GM18511 (cell line): ENCODE data around the gene IRF2.
"Not testable (repeated sequence)": the region's sequence is repeated elsewhere in the genome, so short reads cannot be mapped to it uniquely, and the experiment has no call there.

Source experiments
- ATAC-seq: cut with Tn5 transposase; IDR thresholded peaks from one replicate; pipeline ENCODE4 v1.9.1; 2021; ENCODE audit warnings: mild to moderate bottlenecking, moderate library complexity; ENCODE audit not compliant: unreplicated experiment

IRF2 gene

GRCh38 chr4:184395451-184395917 lies 78.9 kb downstream of the IRF2 start:
- ATAC-seq: peak; percentile 10

- ATAC-seq: no peak
These were observed 81.4 kb downstream of the IRF2 start for GRCh38 chr4:184392748-184393559.

- no peak for ATAC-seq
These were observed 82.0 kb downstream of the IRF2 start for GRCh38 chr4:184392316-184392715.

DNA sequence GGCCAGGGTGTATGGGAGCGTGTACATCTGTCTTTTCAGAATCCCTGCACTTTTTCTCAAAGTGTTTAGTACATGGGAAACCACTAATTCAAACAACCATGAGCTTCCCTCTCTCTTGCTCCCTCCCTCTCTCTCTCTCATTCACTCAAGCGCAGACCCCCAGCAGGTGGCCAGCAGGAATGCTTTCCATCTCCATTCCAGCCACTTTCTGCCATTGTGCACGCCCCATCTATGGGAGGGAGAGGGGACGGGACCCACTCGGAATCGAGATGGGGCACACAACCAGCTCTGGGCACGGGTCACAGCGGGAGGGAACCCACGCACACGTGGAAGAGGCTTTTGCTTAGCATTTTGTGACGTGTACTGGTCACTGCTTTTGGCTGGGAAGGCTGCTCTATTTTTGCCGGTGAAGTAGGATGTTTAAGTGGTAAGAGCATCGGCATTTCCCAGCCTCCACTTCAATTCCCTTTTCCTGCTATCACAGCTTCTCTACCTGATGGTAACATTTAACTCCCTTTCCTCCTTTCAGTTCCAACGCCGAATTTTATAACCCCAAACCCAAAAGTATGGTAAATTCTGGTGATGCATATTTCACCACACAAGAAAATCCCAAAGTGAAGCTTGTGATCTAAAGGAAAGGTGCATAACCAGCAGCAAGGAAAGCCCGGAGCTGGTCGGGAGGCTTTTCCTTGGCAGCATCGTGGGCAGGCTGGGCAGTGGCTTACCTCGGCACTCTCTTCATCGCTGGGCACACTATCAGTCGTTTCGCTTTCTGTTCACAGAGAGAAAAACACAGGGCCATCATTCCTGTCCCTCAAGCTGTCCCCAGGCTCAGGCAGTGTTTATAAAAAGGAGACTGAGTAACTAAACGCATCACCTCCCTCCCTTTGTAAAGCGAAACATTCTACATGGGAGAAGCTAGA lies 84.1 kb downstream of the IRF2 start:
- no peak for ATAC-seq

GRCh38 chr4:184388106-184388505 lies 86.2 kb downstream of the IRF2 start:
- ATAC-seq: no peak

- ATAC-seq: no peak
These were observed 87.0 kb downstream of the IRF2 start for GRCh38 chr4:184387351-184387750.

DNA sequence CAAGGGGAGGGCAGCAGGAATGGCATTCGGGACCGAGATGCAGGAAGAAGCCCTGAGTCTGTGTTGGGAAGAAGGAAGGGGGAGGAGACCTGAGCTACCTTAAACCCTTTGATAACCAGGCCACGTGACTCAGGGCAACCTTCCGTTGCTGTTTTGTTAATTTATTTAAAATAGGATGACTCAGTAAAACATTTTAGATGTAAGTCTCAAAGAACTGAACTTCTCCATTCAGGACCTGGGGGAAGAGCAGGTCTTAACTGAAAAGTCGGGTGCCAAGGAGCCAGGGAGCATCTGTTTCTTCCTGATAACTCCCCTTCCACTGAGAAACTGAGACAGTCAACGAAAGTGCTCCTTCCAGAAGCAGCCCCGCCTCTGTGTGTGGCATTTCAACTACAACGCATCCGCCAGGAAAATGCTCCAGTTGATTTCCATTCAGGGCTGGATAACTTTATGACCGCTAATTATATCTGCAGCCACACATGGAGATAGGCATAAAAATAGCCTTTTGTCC lies 88.0 kb downstream of the IRF2 start:
- no peak for ATAC-seq

DNA sequence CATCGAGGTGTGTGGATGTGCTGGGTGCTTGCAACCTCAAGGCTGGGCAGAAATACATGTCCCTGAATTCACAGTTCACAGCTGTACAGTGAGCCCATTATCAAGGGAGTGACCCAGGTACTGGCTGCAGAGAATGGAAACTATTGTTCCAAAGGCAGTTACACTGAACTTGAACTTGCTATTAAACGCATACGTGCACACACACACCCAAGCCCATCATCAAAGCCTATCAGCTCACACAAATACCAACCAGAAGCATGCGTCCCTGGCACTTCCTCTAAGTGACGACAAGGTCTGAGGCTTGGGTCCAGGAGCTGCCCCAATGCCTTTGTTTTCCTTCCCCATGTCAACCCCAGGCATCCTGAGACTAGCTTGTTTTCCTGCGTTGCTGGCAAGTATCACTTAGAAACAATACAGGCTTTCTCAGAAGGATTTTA lies 88.6 kb downstream of the IRF2 start:
- ATAC-seq: no peak

GRCh38 chr4:184384810-184385557 lies 89.4 kb downstream of the IRF2 start:
- ATAC-seq: peak; percentile 42

GRCh38 chr4:184384056-184384809 lies 90.1 kb downstream of the IRF2 start:
- ATAC-seq: peak; percentile 87

DNA sequence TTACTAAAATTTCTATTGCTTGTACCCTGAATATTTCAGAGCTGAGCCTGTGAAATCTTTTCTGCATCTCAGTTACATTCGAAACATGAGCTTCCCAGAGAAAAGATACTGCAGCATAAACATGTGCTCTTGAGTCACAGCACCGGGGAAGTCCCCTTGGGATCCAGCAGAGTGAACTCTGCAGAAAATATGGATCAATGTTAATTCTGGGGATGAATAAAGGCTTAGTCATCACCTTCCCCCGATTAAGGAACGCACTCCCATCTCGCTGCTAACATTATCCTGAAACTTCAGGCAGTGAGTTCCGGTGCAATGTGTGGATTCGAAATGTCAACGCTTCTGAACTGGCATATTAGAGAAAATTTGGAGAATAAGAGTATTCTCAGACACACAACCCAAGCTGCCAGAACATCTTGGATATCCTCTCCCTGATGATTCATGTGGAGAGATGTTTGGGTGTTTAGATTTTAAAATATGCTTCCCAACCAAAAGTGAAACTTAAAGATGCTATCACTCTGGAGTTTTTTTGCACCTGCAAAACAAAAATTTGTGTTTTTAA lies 90.8 kb downstream of the IRF2 start:
- ATAC-seq: no peak

DNA sequence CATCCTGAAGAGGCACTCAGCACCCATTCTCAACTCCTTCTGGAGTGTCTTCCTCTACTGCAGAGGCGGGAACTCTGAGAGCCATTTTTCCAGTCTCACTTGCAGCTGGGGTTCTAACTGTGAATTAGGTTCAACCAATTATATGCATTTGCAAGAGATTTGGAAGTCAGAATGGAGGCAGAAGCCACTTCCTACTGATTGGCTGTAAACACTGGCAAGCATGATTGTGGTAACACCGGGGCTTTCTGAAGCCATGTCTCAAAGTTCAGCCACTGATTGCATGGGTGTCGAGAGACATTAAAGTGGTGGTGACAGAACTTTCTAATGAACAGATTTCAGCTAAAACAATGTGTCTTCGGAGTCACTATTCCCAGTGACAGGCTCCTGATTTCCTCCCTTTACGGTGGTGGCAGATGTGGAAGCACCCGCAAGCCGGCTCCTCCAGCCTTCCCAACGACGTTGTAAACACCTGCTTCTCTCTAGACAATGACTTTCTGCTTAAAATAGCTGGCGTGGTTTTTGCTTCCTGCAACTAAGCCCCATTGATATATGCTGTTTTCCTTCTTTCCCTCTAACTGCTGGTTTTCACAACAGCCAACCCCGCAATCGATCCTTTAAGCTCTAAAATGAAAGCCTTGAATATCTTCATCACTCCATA lies 92.0 kb downstream of the IRF2 start:
- no peak for ATAC-seq

DNA sequence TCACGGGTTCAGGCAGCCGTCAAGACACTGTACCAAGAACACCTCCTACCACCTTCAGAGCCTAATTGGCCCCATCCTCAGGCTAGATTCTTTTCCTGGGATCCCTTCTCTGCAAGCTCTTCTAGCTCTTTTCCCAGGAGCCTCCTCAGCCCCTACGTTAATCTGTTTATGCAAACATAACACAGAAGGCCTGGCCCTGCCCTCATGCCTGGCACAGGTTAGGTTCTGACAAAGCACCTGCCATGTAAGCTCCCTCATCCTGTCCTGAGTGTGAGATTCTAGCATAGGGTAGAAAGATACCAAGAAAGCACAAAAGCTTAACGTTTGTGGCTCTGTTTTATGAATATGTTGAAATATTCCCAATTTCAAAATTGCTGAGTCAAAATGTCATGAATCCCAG lies 93.6 kb downstream of the IRF2 start:
- ATAC-seq: no peak

DNA sequence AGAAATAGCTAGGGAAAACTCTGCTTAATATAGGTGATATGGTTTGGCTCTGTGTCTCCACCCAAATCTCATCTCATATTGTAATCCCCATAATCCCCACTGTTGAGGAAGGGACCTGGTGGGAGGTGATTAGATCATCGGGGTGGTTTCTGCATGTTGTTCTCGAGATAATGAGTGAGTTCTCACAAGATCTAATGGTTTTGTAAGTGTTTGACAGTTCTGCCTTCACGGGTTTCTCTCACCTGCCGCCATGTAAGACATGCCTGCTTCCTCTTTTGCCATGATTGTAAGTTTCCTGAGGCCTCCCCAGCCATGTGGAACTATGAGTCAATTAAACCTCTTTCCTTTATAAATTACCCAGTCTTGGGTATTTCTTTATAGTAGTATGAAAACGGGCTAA lies 94.1 kb downstream of the IRF2 start:
- not testable (repeated sequence) for ATAC-seq

GRCh38 chr4:184376923-184377322 lies 97.4 kb downstream of the IRF2 start:
- no peak for ATAC-seq

GRCh38 chr4:184376126-184376838 lies 98.1 kb downstream of the IRF2 start:
- ATAC-seq: no peak

DNA sequence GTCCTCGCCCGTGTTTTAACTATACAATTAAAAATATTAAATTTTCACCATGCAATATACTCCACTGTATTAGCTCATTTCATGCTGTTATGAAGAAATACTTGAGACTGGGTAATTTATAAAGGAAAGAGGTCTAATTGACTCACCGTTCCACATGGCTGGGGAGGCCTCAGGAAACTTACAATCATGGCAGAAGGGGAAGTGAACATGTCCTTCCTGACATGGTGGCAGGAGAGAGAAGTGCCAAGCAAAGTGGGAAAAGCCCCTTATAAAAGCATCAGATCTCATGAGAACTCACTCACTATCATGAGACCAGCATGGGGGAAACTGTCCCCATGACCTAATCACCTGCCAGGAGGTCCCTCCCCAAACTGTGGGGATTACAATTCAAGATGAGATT lies 98.7 kb downstream of the IRF2 start:
- not testable (repeated sequence) for ATAC-seq

GRCh38 chr4:184375027-184375426 lies 99.3 kb downstream of the IRF2 start:
- no peak for ATAC-seq
